ENCODE measurements around the gene OSBP2.

OSBP2 gene

DNA sequence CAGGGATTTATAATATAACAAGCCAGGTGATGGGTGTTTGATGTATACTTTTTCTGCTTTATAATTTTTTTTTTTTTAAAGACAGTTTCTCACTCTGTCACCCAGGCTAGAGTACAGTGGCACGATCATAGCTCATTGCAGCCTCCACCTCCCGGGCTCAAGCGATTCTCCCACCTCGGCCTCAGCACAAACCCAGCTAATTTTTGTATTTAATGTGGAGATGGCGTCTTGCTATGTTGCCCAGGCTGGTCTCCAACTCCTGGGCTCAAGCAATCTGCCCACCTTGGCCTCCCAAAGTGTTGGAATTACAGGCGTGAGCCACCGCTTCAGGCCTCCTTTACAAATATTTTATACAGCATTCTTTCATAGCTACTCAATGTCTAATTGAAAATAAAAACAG, 225.3 kb downstream of the OSBP2 start:
- Histone ChIP-seq H3K4me3 (no peak overlapping the region), H3K9me3 (no peaks in the 10 kb centered on the region), H3K36me3 (replicated peaks) (no peaks in the 10 kb centered on the region), H3K27me3 (ENCODE audit: low read depth) (no peaks in the 10 kb centered on the region), H3K4me1 (peaks cover 5% of the 10 kb centered on the region; the same call in 1 of the 2 replicates)
- in situ Hi-C loops (cut with MboI; ENCODE audit: low sequenced_read_pairs), result loop anchor here (10.0 kb wide), 1 partner anchor 155 kb away; no protein-coding TSS in a partner anchor
- DNase-seq (ENCODE audit: low spot score in 2 of 2), result no peak

DNA sequence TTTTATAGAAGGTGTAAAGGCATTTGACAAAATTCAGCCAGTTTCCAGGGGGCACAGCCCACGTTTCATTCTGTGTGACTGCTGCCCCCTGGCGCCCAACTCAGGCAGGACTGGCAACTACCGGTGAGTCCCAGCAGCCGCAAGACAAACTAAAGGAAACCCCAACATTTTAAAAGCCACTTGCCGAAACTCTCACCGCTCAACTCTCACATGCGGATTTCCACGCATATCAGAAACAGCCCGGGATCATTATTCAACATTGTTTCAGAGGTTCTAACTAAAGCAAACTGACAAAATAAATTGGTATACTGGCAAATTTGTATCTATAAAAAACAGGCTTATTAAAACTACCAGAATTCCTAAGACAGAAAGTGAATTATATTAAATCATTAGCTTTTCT, 225.7 kb downstream of the OSBP2 start:
- no peaks in the 10 kb centered on the region for H3K27me3 ChIP-seq (ENCODE audit: low read depth)
- in situ Hi-C loops (cut with MboI; ENCODE audit: low sequenced_read_pairs), result loop anchor here (10.0 kb wide), 1 partner anchor 156 kb away; no protein-coding TSS in a partner anchor
- H3K4me1 ChIP-seq, result peaks cover 5% of the 10 kb centered on the region; the same call in 1 of the 2 replicates
- DNase-seq (ENCODE audit: low spot score in 2 of 2), result peak; percentile 40 to 90
- H3K9me3 ChIP-seq, result no peaks in the 10 kb centered on the region
- H3K4me3 ChIP-seq, result no peak overlapping the region
- peaks cover under 1% of the 10 kb centered on the region; the same call in 1 of the 2 replicates for H3K36me3 ChIP-seq (replicated peaks)

DNA sequence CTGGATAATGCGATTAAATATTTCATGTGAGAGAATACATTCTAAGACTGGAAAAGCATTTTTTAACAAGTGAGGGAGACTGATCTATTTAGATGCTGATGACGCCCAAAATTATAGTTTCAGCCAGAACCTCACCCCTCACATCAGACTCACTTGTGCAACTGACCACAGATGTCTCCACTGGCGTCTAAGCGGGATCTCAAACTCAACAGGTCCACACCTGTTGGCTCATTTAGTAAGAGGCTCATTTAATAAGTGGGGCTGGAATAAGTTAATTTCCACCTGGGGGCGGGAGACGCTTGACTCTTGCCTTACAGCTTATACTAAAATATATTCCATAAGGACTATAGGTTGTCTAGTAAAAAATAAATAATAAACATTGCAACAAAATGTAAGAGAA, 226.4 kb downstream of the OSBP2 start:
- no peaks in the 10 kb centered on the region for H3K9me3 ChIP-seq
- H3K4me3 ChIP-seq, result no peak overlapping the region

DNA sequence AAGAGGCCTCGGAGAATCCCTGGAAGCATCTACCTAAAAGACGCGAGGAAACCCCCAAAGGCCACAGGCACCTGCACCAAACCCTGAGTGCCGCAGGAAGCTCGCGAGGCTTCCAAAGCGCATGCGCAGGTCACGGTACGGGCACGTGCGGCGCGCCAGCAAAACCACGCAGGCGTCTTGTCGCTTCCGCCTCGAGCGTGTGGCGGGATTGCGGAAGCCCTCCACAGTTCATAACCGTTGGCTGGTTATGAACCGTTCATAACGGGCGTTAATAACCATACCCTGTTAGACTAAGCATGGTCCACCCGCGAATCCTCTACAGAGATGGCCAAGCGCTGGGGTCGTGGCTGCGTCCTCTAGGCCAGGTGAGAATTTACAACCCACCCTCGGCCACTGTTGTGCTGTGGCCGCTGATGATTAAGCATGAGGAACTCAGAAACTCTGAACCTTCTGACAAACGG, 227.5 kb downstream of the OSBP2 start:
- no peak for DNase-seq (ENCODE audit: low spot score in 2 of 2)
- Histone ChIP-seq H3K36me3 (replicated peaks) (peaks cover 12% of the 10 kb centered on the region), H3K4me1 (peaks cover 5% of the 10 kb centered on the region; the same call in 1 of the 2 replicates), H3K9me3 (no peaks in the 10 kb centered on the region), H3K27me3 (ENCODE audit: low read depth) (no peaks in the 10 kb centered on the region), H3K4me3 (no peak overlapping the region)
- in situ Hi-C loops (cut with MboI; ENCODE audit: low sequenced_read_pairs), result loop anchor here (10.0 kb wide), 1 partner anchor 157 kb away; no protein-coding TSS in a partner anchor

More for the DNA sequence above, 226.4 kb downstream of the OSBP2 start:
- in situ Hi-C loops (cut with MboI; ENCODE audit: low sequenced_read_pairs), result loop anchor here (10.0 kb wide), 1 partner anchor 156 kb away; no protein-coding TSS in a partner anchor
- DNase-seq (ENCODE audit: low spot score in 2 of 2), result peak in 1 of 2 experiments; percentile 24
- Histone ChIP-seq H3K27me3 (ENCODE audit: low read depth) (no peaks in the 10 kb centered on the region), H3K36me3 (replicated peaks) (peaks cover 6% of the 10 kb centered on the region; the same call in 1 of the 2 replicates), H3K4me1 (peaks cover 5% of the 10 kb centered on the region; the same call in 1 of the 2 replicates)

DNA sequence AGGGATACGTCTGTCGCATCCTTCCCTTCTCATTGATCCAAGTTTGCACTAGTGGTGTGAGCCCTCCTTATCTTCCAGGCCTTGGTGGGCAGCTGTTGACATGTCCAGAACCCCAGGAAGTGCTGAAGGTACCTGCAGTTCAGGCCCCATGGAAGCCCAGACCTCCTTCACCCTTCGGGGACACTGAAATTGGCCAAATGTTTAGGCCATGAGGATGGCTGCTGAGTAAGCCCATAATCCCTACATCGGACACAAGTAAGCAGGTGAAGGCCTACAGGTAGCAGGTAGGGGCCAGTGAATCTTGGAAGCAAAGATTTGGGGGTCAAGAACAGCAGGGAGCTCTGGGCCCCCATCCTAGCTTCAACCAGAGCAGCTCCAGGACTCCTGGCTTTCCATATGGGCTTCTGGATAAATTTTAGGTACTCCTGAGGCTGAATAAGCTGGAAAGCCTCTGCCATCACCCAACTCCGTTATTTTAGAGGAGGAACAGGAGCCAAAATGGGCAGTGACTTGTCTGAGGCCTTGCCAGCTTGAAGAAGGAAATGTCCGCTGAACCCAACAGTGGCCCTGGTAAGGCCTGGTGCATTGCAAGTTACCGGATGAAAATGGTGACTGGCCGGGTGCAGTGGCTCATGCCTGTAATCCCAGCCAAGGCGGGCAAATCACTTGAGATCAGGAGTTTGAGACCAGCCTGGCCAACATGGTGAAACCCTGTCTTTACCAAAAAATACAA, 228.7 kb downstream of the OSBP2 start:
- in situ Hi-C loops (cut with MboI; ENCODE audit: low sequenced_read_pairs), result loop anchor here (10.0 kb wide), 1 partner anchor 159 kb away; no protein-coding TSS in a partner anchor
- H3K4me3 ChIP-seq, result no peak overlapping the region

DNA sequence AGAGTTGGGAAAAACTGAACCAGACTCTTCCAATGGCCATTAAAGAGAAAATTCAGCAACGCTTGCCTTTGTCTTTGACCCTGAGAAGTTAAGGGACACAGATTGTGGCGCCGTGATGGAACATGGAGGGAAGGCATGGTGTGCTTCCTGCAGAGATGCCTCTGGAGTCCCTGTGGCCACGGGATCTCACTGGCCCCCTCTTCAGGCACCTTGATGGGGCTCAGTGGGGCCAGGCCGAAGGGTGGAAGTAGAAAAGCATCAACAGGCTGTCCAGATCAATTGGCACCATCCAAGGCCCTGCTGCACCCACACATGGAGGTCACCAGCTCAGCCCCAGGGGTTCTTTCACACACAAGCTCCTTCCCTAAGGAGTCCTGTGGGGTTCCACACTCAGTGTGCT, 231.0 kb downstream of the OSBP2 start:
- Histone ChIP-seq H3K4me1 (peaks cover 2% of the 10 kb centered on the region; the same call in 1 of the 2 replicates), H3K4me3 (no peak overlapping the region), H3K9me3 (no peaks in the 10 kb centered on the region), H3K36me3 (replicated peaks) (peaks cover 23% of the 10 kb centered on the region), H3K27me3 (ENCODE audit: low read depth) (no peaks in the 10 kb centered on the region)
- in situ Hi-C loops (cut with MboI; ENCODE audit: low sequenced_read_pairs), result loop anchor here (10.0 kb wide), 1 partner anchor 161 kb away; no protein-coding TSS in a partner anchor
- DNase-seq (ENCODE audit: low spot score in 2 of 2), result no peak

More for the DNA sequence above, 228.7 kb downstream of the OSBP2 start:
- Histone ChIP-seq H3K36me3 (replicated peaks) (peaks cover 20% of the 10 kb centered on the region), H3K4me1 (peaks cover 5% of the 10 kb centered on the region; the same call in 1 of the 2 replicates), H3K27me3 (ENCODE audit: low read depth) (no peaks in the 10 kb centered on the region), H3K9me3 (no peaks in the 10 kb centered on the region)
- DNase-seq (ENCODE audit: low spot score in 2 of 2), result no peak

DNA sequence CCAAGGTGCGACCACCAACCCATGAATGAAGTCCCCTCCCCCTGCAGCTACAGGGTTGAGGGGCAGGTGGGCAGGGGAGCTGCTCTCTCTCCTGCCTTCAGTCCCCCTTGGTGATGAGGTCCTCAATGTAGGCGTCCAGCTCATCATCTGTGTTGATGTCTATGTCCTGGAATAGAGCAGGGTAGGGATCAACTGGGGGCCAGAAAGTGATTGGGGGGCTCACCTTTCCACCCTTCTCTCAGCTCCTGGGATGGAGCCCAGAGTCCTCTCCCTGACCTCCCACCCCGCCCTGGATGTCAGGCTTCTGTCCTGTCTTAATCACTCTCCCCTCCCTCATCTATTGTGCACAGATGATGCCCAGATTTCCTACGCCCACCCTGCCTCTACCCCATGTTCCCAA, 232.0 kb downstream of the OSBP2 start:
- H3K36me3 ChIP-seq (replicated peaks), result peaks cover 27% of the 10 kb centered on the region

DNA sequence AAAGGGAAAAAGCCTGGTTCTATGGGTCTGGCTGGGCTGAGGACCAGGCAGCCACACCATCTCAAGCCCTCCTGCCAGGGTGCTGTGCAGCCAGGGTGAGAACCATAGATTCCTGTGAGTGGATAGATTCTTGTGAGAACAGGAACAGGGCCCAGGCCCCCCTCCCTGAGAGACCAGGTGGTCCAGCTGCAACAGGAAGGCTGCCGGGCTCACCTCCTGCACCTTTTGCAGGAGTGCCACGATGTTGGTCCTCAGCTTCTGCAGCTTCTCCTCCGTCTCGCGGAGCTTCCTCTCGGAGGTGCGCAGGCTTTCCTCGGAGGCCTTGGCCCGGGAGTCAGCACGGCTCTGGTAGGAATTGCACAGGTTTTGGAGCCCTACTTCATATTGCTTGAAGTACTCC, 233.1 kb downstream of the OSBP2 start:
- Histone ChIP-seq H3K4me3 (no peak overlapping the region), H3K4me1 (no peaks in the 10 kb centered on the region), H3K9me3 (no peaks in the 10 kb centered on the region), H3K36me3 (replicated peaks) (peaks cover 36% of the 10 kb centered on the region), H3K27me3 (ENCODE audit: low read depth) (no peaks in the 10 kb centered on the region)
- in situ Hi-C loops (cut with MboI; ENCODE audit: low sequenced_read_pairs), result loop anchor here (10.0 kb wide), 1 partner anchor 163 kb away; no protein-coding TSS in a partner anchor
- no peak for DNase-seq (ENCODE audit: low spot score in 2 of 2)

More for the DNA sequence above, 232.0 kb downstream of the OSBP2 start:
- in situ Hi-C loops (cut with MboI; ENCODE audit: low sequenced_read_pairs), result loop anchor here (10.0 kb wide), 1 partner anchor 162 kb away; no protein-coding TSS in a partner anchor
- Histone ChIP-seq H3K9me3 (no peaks in the 10 kb centered on the region), H3K27me3 (ENCODE audit: low read depth) (no peaks in the 10 kb centered on the region), H3K4me3 (no peak overlapping the region), H3K4me1 (no peaks in the 10 kb centered on the region)
- DNase-seq (ENCODE audit: low spot score in 2 of 2), result no peak

DNA sequence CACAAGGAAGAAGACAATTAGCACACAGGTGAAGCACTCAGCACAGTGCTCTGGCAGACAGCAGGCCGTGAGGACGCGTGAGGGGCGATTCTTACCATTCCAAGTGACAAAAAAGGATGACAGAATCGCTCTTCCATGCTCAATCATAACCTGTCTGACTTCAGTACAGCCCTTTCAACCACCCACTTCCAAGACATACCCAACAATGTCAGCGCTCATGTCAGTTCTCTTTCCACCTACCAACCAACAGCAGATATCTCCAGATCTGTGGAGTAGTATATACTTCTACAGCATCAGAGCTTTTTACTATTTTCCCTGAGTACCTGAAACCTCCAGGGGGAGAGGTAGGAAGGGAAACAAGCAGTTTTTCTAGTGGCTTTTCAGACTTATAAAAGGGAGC, 233.7 kb downstream of the OSBP2 start:
- DNase-seq (ENCODE audit: low spot score in 2 of 2), result no peak
- H3K9me3 ChIP-seq, result no peaks in the 10 kb centered on the region
- no peaks in the 10 kb centered on the region for H3K4me1 ChIP-seq
- H3K36me3 ChIP-seq (replicated peaks), result peaks cover 42% of the 10 kb centered on the region
- no peak overlapping the region for H3K4me3 ChIP-seq
- in situ Hi-C loops (cut with MboI; ENCODE audit: low sequenced_read_pairs), result loop anchor here (10.0 kb wide), 1 partner anchor 164 kb away; no protein-coding TSS in a partner anchor
- H3K27me3 ChIP-seq (ENCODE audit: low read depth), result no peaks in the 10 kb centered on the region

DNA sequence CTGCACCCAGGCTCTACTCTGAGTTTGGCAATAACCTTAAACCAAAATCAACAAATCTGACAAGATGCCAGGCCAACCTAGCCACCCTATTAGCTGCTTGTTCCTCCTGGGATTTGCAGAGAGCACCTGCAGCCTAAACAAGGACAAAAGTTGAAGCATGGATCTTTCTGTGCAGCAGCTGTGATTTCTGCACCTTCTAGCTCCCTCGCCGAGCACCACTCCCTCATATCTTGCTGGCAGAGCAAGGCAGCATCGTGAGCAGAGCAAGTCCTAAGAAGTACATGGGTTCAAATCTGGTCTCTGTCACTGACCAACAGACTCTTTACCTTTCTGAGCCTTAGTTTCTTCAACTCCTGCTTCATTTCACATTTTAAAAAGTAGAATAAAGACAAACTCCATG, 235.6 kb downstream of the OSBP2 start:
- H3K36me3 ChIP-seq (replicated peaks), result peaks cover 60% of the 10 kb centered on the region
- no peaks in the 10 kb centered on the region for H3K9me3 ChIP-seq
- no peak overlapping the region for H3K4me3 ChIP-seq
- H3K4me1 ChIP-seq, result no peaks in the 10 kb centered on the region
- no peaks in the 10 kb centered on the region for H3K27me3 ChIP-seq (ENCODE audit: low read depth)
- in situ Hi-C loops (cut with MboI; ENCODE audit: low sequenced_read_pairs), result no loop called here
- DNase-seq (ENCODE audit: low spot score in 2 of 2), result no peak

DNA sequence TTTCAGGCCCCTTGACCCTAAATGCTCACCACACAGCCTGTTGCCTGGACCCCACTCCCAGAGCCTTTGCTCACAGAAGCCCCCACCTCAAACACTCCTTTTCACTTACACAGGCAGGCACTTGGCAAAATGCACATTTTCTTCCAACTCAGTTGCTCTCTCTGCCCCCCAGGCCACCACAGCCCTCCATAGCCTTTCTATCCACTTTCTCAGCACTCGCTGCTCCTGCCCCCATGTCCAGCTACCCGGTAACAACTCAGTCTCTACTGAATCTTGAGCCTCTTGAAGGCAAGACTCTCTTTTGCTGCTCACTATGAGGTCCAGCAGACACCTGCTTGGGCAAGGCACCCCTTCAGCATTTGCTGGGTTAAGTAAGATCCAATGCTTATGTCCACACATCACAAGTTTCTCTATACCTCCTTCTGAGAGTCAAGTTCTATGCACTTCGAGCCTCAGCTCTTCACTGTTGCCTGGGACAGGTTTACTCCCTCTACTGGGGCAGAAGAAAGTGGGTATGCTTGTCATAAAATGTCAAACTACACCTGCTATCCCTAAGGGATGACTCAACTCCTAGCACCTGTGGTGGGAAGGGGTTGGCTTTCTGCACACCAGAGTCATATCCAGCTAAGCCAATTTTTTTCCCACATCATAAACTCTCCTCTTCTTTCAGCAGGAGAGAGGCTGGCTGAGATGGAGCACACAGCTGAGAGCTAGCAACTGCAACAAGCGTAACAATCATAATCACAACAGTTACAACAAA, 237.0 kb downstream of the OSBP2 start:
- Histone ChIP-seq H3K4me3 (no peak overlapping the region), H3K36me3 (replicated peaks) (peaks cover 63% of the 10 kb centered on the region), H3K4me1 (no peaks in the 10 kb centered on the region), H3K9me3 (no peaks in the 10 kb centered on the region), H3K27me3 (ENCODE audit: low read depth) (no peaks in the 10 kb centered on the region)
- DNase-seq (ENCODE audit: low spot score in 2 of 2), result no peak
- in situ Hi-C loops (cut with MboI; ENCODE audit: low sequenced_read_pairs), result no loop called here

DNA sequence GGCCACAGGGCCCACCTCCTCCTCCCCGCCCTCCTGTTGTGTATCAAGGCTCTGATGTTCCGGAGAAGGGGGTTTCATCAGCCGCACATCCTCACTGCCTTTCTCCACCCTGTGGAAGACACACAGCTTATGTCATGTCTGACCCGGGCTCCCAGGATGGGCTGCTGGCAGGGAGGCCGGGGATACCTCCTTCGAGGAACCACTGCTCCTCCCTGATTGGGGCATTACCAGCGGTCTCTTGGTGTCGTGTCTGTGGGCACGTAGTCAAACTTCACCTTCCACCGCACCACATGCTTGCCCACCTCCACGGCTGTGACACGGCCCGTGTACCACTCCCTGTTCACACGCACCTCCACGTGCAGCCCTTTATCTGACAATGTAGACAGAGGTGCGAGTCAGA, 238.0 kb downstream of the OSBP2 start:
- no peaks in the 10 kb centered on the region for H3K27me3 ChIP-seq (ENCODE audit: low read depth)
- H3K36me3 ChIP-seq (replicated peaks), result peaks cover 56% of the 10 kb centered on the region
- H3K4me1 ChIP-seq, result no peaks in the 10 kb centered on the region
- in situ Hi-C loops (cut with MboI; ENCODE audit: low sequenced_read_pairs), result no loop called here
- DNase-seq (ENCODE audit: low spot score in 2 of 2), result no peak
- H3K4me3 ChIP-seq, result no peak overlapping the region
- H3K9me3 ChIP-seq, result no peaks in the 10 kb centered on the region

DNA sequence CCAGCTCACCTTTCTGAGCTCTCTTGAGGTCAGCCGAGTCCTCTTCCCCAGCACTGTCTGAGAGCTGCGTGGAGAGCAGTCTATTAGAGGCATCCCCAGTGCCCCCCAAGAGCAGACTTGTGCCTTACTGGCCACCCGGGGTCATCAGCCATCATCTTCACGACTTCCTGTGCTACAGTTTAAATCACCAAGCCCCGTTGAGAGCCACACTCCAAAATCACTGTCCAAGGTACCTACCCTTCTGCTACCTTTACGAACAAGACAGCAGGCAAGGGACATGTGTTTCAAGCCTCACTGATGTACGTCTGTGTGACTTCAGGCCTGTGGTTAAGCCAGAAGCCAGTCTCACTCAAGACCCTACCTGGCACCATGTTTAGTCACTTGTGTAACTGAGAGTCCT, 238.8 kb downstream of the OSBP2 start:
- Histone ChIP-seq H3K9me3 (no peaks in the 10 kb centered on the region), H3K36me3 (replicated peaks) (peaks cover 58% of the 10 kb centered on the region), H3K4me3 (no peak overlapping the region), H3K4me1 (no peaks in the 10 kb centered on the region), H3K27me3 (ENCODE audit: low read depth) (no peaks in the 10 kb centered on the region)
- no peak for DNase-seq (ENCODE audit: low spot score in 2 of 2)
- in situ Hi-C loops (cut with MboI; ENCODE audit: low sequenced_read_pairs), result no loop called here
